Neural cell (in vitro differentiated cells): ENCODE measurements around the gene COL19A1. TPM values are rescaled to one million over a fixed set of nuclear protein-coding genes. Genes with fewer than 3 reads are reported as not detected.

ENCODE experiments used
- H2AFZ ChIP-seq: fragments of 200-600, 300-800 bp; sonication (generic), shearing (Covaris generic); 2 replicates; pipeline ENCODE4 v1.6.0; 2014; ENCODE audit warnings: low read depth, mild to moderate bottlenecking, antibody characterized with exemption, low read length, moderate library complexity
- H3F3A ChIP-seq: fragments of 200-600 bp; shearing (Covaris generic); 2 replicates; pipeline ENCODE4 v1.6.1; 2016; ENCODE audit warnings: mild to moderate bottlenecking, moderate library complexity, mixed read lengths, antibody characterized with exemption, low read length; ENCODE audit not compliant: insufficient read depth, poor library complexity, severe bottlenecking
- H3K27ac ChIP-seq: fragments of 200-600, 300-800 bp; sonication (generic), shearing (Covaris generic); 2 replicates; pipeline ENCODE4 v1.5.1; 2014; ENCODE audit warnings: mild to moderate bottlenecking, low read length, moderate library complexity
- H3K27me3 ChIP-seq: fragments of 300-800, 200-600 bp; sonication (generic), shearing (Covaris generic); 2 replicates; pipeline ENCODE4 v1.6.0; 2014; ENCODE audit warnings: mild to moderate bottlenecking, low read depth, low read length, moderate library complexity; ENCODE audit not compliant: insufficient read depth
- H3K36me3 ChIP-seq: fragments of 300-800, 200-600 bp; sonication (generic), shearing (Covaris generic); 2 replicates; pipeline ENCODE4 v1.5.1; 2014; ENCODE audit warnings: mild to moderate bottlenecking, antibody characterized with exemption, low read length, moderate library complexity; ENCODE audit not compliant: insufficient read depth
- H3K4me2 ChIP-seq: fragments of 300-800, 200-600 bp; sonication (generic), shearing (Covaris generic); 2 replicates; pipeline ENCODE4 v1.6.0; 2014; ENCODE audit warnings: mild to moderate bottlenecking, low read length
- H3K4me3 ChIP-seq: fragments of 300-800, 200-600 bp; sonication (generic), shearing (Covaris generic); 2 replicates; pipeline ENCODE4 v1.5.1; 2014; ENCODE audit warnings: mild to moderate bottlenecking, low read length, moderate library complexity
- H3K79me2 ChIP-seq: fragments of 200-600 bp; shearing (Covaris generic); replicated peaks from 2 replicates; pipeline ENCODE4 v1.6.0; 2014; ENCODE audit warnings: mild to moderate bottlenecking, low read length, moderate library complexity; ENCODE audit not compliant: insufficient read depth
- H3K9ac ChIP-seq: fragments of 300-800, 200-600 bp; sonication (generic), shearing (Covaris generic); 2 replicates; pipeline ENCODE4 v1.6.1; 2016; ENCODE audit warnings: mild to moderate bottlenecking, low read length, mixed read lengths
- H3K9me2 ChIP-seq: fragments of 200-600 bp; shearing (Covaris generic); 2 replicates; pipeline ENCODE4 v1.6.1; 2016; ENCODE audit warnings: mild to moderate bottlenecking, low read length, mixed read lengths; ENCODE audit not compliant: insufficient read depth
- H3K9me3 ChIP-seq: fragments of 200-600, 300-800 bp; sonication (generic), shearing (Covaris generic); 2 replicates; pipeline ENCODE4 v1.6.1; 2016; ENCODE audit warnings: mild to moderate bottlenecking, mixed run types, low read length, moderate library complexity, mixed read lengths
- H4K20me1 ChIP-seq: fragments of 200-600 bp; shearing (Covaris generic); 2 replicates; pipeline ENCODE4 v1.6.1; 2016; ENCODE audit warnings: mild to moderate bottlenecking, mixed run types; ENCODE audit not compliant: insufficient read depth
- CTCF ChIP-seq: fragments of 450-650 bp; IDR thresholded peaks from 2 replicates; pipeline ENCODE4 v1.5.1; 2014; ENCODE audit warnings: antibody characterized with exemption, mild to moderate bottlenecking, moderate library complexity; ENCODE audit not compliant: poor library complexity, severe bottlenecking
- EP300 ChIP-seq: fragments of 450-650 bp; conservative IDR thresholded peaks from 2 replicates; pipeline ENCODE4 v1.6.1; 2014; ENCODE audit warnings: antibody characterized with exemption, mild to moderate bottlenecking, moderate library complexity; ENCODE audit not compliant: poor library complexity, severe bottlenecking
- EZH2 ChIP-seq: fragments of 200-600, 300-800 bp; shearing (Covaris generic), sonication (generic); IDR thresholded peaks from 2 replicates; pipeline ENCODE4 v1.6.1; 2014; ENCODE audit warnings: antibody characterized with exemption, low read length, borderline replicate concordance, mild to moderate bottlenecking; ENCODE audit not compliant: insufficient read depth, poor library complexity, severe bottlenecking
- MXI1 ChIP-seq: fragments of 450-650 bp; conservative IDR thresholded peaks from 2 replicates; pipeline ENCODE4 v1.6.1; 2014; ENCODE audit warnings: antibody characterized with exemption, mild to moderate bottlenecking; ENCODE audit not compliant: poor library complexity, severe bottlenecking
- POLR2AphosphoS5 ChIP-seq: IDR thresholded peaks from 2 replicates; pipeline ENCODE4 v1.6.1; 2012
- RAD21 ChIP-seq: fragments of 450-650 bp; conservative IDR thresholded peaks from 2 replicates; pipeline ENCODE4 v1.6.1; 2014; ENCODE audit warnings: antibody characterized with exemption, mild to moderate bottlenecking, moderate library complexity
- REST ChIP-seq: IDR thresholded peaks from 2 replicates; pipeline ENCODE4 v1.6.1; 2012; ENCODE audit warnings: borderline replicate concordance
- SMC3 ChIP-seq: fragments of 450-650 bp; conservative IDR thresholded peaks from 2 replicates; pipeline ENCODE4 v1.6.1; 2014; ENCODE audit warnings: antibody characterized with exemption, mild to moderate bottlenecking, moderate library complexity; ENCODE audit not compliant: poor library complexity
- TAF1 ChIP-seq: IDR thresholded peaks from 2 replicates; pipeline ENCODE4 v1.6.1; 2012; ENCODE audit warnings: low read depth
- polyA plus RNA-seq: library from polyadenylated mRNA; depleted of rRNA; stranded (reverse); fragments of >200 nt; gene quantifications from 2 replicates; pipeline ENCODE4 v1.2.3, GENCODE V29; 2014

The COL19A1 gene
- polyA plus RNA-seq, 1 donor from 2014 or later, result 0.24 TPM

GRCh38 chr6:69843189-69843588, 23.2 kb upstream of the COL19A1 start:
- Histone ChIP-seq H3K79me2 (no peaks in the 10 kb centered on the region), H2AFZ (no peak overlapping the region), H3K9ac (no peak overlapping the region), H3F3A (no peaks in the 10 kb centered on the region), H3K4me3 (no peak overlapping the region), H3K27me3 (no peaks in the 10 kb centered on the region), H3K36me3 (no peaks in the 10 kb centered on the region), H3K9me3 (no peaks in the 10 kb centered on the region), H4K20me1 (no peaks in the 10 kb centered on the region), H3K9me2 (no peaks in the 10 kb centered on the region), H3K4me2 (no peak overlapping the region), H3K27ac (no peak overlapping the region)
- TF ChIP-seq REST (no peak), POLR2AphosphoS5 (no peak), EZH2 (no peak), CTCF (no peak), SMC3 (no peak), MXI1 (no peak), TAF1 (no peak)

- Histone ChIP-seq H3K9ac (no peak overlapping the region), H3F3A (no peaks in the 10 kb centered on the region), H3K9me3 (no peaks in the 10 kb centered on the region), H2AFZ (no peak overlapping the region), H4K20me1 (no peaks in the 10 kb centered on the region), H3K4me2 (no peak overlapping the region), H3K4me3 (no peak overlapping the region), H3K27me3 (no peaks in the 10 kb centered on the region), H3K79me2 (no peaks in the 10 kb centered on the region), H3K36me3 (no peaks in the 10 kb centered on the region), H3K9me2 (no peaks in the 10 kb centered on the region), H3K27ac (no peak overlapping the region)
- no peak for TF ChIP-seq RAD21
- TF ChIP-seq EP300, result no peak
- no peak for TF ChIP-seq EZH2
- TF ChIP-seq POLR2AphosphoS5, result no peak
- TF ChIP-seq TAF1, result no peak
- TF ChIP-seq CTCF, result no peak
- TF ChIP-seq SMC3, result no peak
- no peak for TF ChIP-seq MXI1
- TF ChIP-seq REST, result no peak
Measured at GRCh38 chr6:69846312-69846711, 20.0 kb upstream of the COL19A1 start.
